Neural cell (in vitro differentiated cells): ENCODE data around the gene APBA2. TPM values are rescaled to one million over a fixed set of nuclear protein-coding genes. Genes with fewer than 3 reads are reported as not detected.

ENCODE experiments used
- H2AFZ ChIP-seq: fragments of 200-600, 300-800 bp; sonication (generic), shearing (Covaris generic); 2 replicates; pipeline ENCODE4 v1.6.0; 2014; ENCODE audit warnings: low read depth, mild to moderate bottlenecking, antibody characterized with exemption, low read length, moderate library complexity
- H3F3A ChIP-seq: fragments of 200-600 bp; shearing (Covaris generic); 2 replicates; pipeline ENCODE4 v1.6.1; 2016; ENCODE audit warnings: mild to moderate bottlenecking, moderate library complexity, mixed read lengths, antibody characterized with exemption, low read length; ENCODE audit not compliant: insufficient read depth, poor library complexity, severe bottlenecking
- H3K27ac ChIP-seq: fragments of 200-600, 300-800 bp; sonication (generic), shearing (Covaris generic); 2 replicates; pipeline ENCODE4 v1.5.1; 2014; ENCODE audit warnings: mild to moderate bottlenecking, low read length, moderate library complexity
- H3K27me3 ChIP-seq: fragments of 300-800, 200-600 bp; sonication (generic), shearing (Covaris generic); 2 replicates; pipeline ENCODE4 v1.6.0; 2014; ENCODE audit warnings: mild to moderate bottlenecking, low read depth, low read length, moderate library complexity; ENCODE audit not compliant: insufficient read depth
- H3K36me3 ChIP-seq: fragments of 300-800, 200-600 bp; sonication (generic), shearing (Covaris generic); 2 replicates; pipeline ENCODE4 v1.5.1; 2014; ENCODE audit warnings: mild to moderate bottlenecking, antibody characterized with exemption, low read length, moderate library complexity; ENCODE audit not compliant: insufficient read depth
- H3K4me2 ChIP-seq: fragments of 300-800, 200-600 bp; sonication (generic), shearing (Covaris generic); 2 replicates; pipeline ENCODE4 v1.6.0; 2014; ENCODE audit warnings: mild to moderate bottlenecking, low read length
- H3K4me3 ChIP-seq: fragments of 300-800, 200-600 bp; sonication (generic), shearing (Covaris generic); 2 replicates; pipeline ENCODE4 v1.5.1; 2014; ENCODE audit warnings: mild to moderate bottlenecking, low read length, moderate library complexity
- H3K79me2 ChIP-seq: fragments of 200-600 bp; shearing (Covaris generic); replicated peaks from 2 replicates; pipeline ENCODE4 v1.6.0; 2014; ENCODE audit warnings: mild to moderate bottlenecking, low read length, moderate library complexity; ENCODE audit not compliant: insufficient read depth
- H3K9ac ChIP-seq: fragments of 300-800, 200-600 bp; sonication (generic), shearing (Covaris generic); 2 replicates; pipeline ENCODE4 v1.6.1; 2016; ENCODE audit warnings: mild to moderate bottlenecking, low read length, mixed read lengths
- H3K9me2 ChIP-seq: fragments of 200-600 bp; shearing (Covaris generic); 2 replicates; pipeline ENCODE4 v1.6.1; 2016; ENCODE audit warnings: mild to moderate bottlenecking, low read length, mixed read lengths; ENCODE audit not compliant: insufficient read depth
- H3K9me3 ChIP-seq: fragments of 200-600, 300-800 bp; sonication (generic), shearing (Covaris generic); 2 replicates; pipeline ENCODE4 v1.6.1; 2016; ENCODE audit warnings: mild to moderate bottlenecking, mixed run types, low read length, moderate library complexity, mixed read lengths
- H4K20me1 ChIP-seq: fragments of 200-600 bp; shearing (Covaris generic); 2 replicates; pipeline ENCODE4 v1.6.1; 2016; ENCODE audit warnings: mild to moderate bottlenecking, mixed run types; ENCODE audit not compliant: insufficient read depth
- CTCF ChIP-seq: fragments of 450-650 bp; IDR thresholded peaks from 2 replicates; pipeline ENCODE4 v1.5.1; 2014; ENCODE audit warnings: antibody characterized with exemption, mild to moderate bottlenecking, moderate library complexity; ENCODE audit not compliant: poor library complexity, severe bottlenecking
- EP300 ChIP-seq: fragments of 450-650 bp; conservative IDR thresholded peaks from 2 replicates; pipeline ENCODE4 v1.6.1; 2014; ENCODE audit warnings: antibody characterized with exemption, mild to moderate bottlenecking, moderate library complexity; ENCODE audit not compliant: poor library complexity, severe bottlenecking
- EZH2 ChIP-seq: fragments of 200-600, 300-800 bp; shearing (Covaris generic), sonication (generic); IDR thresholded peaks from 2 replicates; pipeline ENCODE4 v1.6.1; 2014; ENCODE audit warnings: antibody characterized with exemption, low read length, borderline replicate concordance, mild to moderate bottlenecking; ENCODE audit not compliant: insufficient read depth, poor library complexity, severe bottlenecking
- MXI1 ChIP-seq: fragments of 450-650 bp; conservative IDR thresholded peaks from 2 replicates; pipeline ENCODE4 v1.6.1; 2014; ENCODE audit warnings: antibody characterized with exemption, mild to moderate bottlenecking; ENCODE audit not compliant: poor library complexity, severe bottlenecking
- POLR2AphosphoS5 ChIP-seq: IDR thresholded peaks from 2 replicates; pipeline ENCODE4 v1.6.1; 2012
- RAD21 ChIP-seq: fragments of 450-650 bp; conservative IDR thresholded peaks from 2 replicates; pipeline ENCODE4 v1.6.1; 2014; ENCODE audit warnings: antibody characterized with exemption, mild to moderate bottlenecking, moderate library complexity
- REST ChIP-seq: IDR thresholded peaks from 2 replicates; pipeline ENCODE4 v1.6.1; 2012; ENCODE audit warnings: borderline replicate concordance
- SMC3 ChIP-seq: fragments of 450-650 bp; conservative IDR thresholded peaks from 2 replicates; pipeline ENCODE4 v1.6.1; 2014; ENCODE audit warnings: antibody characterized with exemption, mild to moderate bottlenecking, moderate library complexity; ENCODE audit not compliant: poor library complexity
- TAF1 ChIP-seq: IDR thresholded peaks from 2 replicates; pipeline ENCODE4 v1.6.1; 2012; ENCODE audit warnings: low read depth
- polyA plus RNA-seq: library from polyadenylated mRNA; depleted of rRNA; stranded (reverse); fragments of >200 nt; gene quantifications from 2 replicates; pipeline ENCODE4 v1.2.3, GENCODE V29; 2014

The APBA2 gene
- polyA plus RNA-seq, 1 donor from 2014 or later, result 134 TPM

DNA sequence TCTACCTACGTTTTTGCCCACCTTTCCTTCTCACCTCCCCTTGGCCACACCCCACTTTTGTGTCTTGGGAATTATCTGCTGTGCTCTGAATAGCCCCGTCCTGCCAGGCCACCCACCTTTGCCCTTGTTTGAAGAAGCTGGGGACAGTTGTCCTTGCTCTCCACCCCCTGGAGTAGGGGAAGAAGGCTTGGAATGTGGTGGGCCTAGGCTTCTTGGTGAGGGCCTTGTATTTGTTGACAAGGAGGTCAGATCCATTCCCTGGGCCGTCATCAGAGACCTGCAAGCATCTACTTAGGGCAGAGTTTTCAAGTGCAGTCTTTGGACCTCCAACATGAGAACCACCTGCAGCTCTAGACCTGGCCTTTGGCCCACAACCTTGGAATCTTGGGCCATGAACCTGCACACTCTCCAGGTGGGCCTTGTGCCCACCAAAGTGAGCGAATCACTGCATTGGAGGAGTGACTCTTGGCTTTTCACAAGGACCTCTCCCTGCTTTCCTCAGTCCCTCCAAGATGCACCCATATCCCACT is 160.6 kb downstream of the APBA2 start:
- Histone ChIP-seq H3K4me2 (no peak overlapping the region), H3K4me3 (no peak overlapping the region), H3K79me2 (no peaks in the 10 kb centered on the region), H3K27me3 (no peaks in the 10 kb centered on the region), H4K20me1 (no peaks in the 10 kb centered on the region), H3K36me3 (no peaks in the 10 kb centered on the region), H3K27ac (no peak overlapping the region), H3K9me2 (no peaks in the 10 kb centered on the region), H3K9me3 (no peaks in the 10 kb centered on the region), H3F3A (no peaks in the 10 kb centered on the region), H3K9ac (no peak overlapping the region), H2AFZ (no peak overlapping the region)
- TF ChIP-seq REST (no peak), TAF1 (no peak), CTCF (no peak), SMC3 (no peak), EZH2 (no peak), EP300 (no peak), MXI1 (no peak), RAD21 (no peak), POLR2AphosphoS5 (no peak)

DNA sequence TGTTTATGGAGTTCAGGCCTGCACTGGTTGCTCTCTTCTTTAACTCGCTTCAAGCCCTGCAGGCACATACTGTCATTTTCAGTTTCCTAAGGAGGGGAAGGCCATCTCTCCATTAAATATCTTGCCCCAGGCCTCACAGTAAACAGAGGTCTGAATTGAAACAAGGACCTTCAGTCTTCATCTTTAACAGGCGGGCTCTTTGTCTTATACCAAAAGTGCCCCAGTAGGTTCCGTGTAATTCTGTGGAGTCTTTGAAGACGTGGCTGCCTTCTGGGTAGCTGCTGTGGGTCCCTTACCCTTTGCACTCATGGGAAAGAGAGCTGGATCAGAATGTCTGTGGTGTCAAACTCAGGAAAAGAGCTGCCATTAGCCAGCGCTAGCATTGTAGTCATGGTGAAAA is 161.2 kb downstream of the APBA2 start:
- Histone ChIP-seq H4K20me1 (no peaks in the 10 kb centered on the region), H3K9me2 (no peaks in the 10 kb centered on the region), H2AFZ (no peak overlapping the region), H3K36me3 (no peaks in the 10 kb centered on the region), H3F3A (no peaks in the 10 kb centered on the region), H3K9me3 (no peaks in the 10 kb centered on the region), H3K4me2 (no peak overlapping the region), H3K4me3 (no peak overlapping the region), H3K79me2 (no peaks in the 10 kb centered on the region), H3K27ac (no peak overlapping the region), H3K27me3 (no peaks in the 10 kb centered on the region), H3K9ac (no peak overlapping the region)
- no peak for TF ChIP-seq EP300
- no peak for TF ChIP-seq REST
- TF ChIP-seq POLR2AphosphoS5, result no peak
- TF ChIP-seq SMC3, result no peak
- no peak for TF ChIP-seq CTCF
- TF ChIP-seq RAD21, result no peak
- TF ChIP-seq MXI1, result no peak
- no peak for TF ChIP-seq EZH2
- no peak for TF ChIP-seq TAF1
